HepG2 (cell line): ENCODE measurements around the gene NEDD8. TPM values are rescaled to one million over a fixed set of nuclear protein-coding genes. Genes with fewer than 3 reads are reported as not detected.

ENCODE experiments used
- CBX2 ChIP-seq, 2 experiments: fragments of 200-600 bp in 1 of 2; sonication (generic); formaldehyde crosslinking in 1 of 2; IDR thresholded peaks; 2 replicates each; pipeline versions ENCODE4 v1.7.0 to v1.8.1; 2018 to 2022; ENCODE audit warnings: low read depth in 2 of 2, low read length in 1 of 2, mild to moderate bottlenecking in 1 of 2, missing genetic modification reagents in 1 of 2
- GZF1 ChIP-seq: sonication (generic); formaldehyde crosslinking; IDR thresholded peaks from 2 replicates; pipeline ENCODE4 v1.5.1; 2020; ENCODE audit warnings: mild to moderate bottlenecking, missing genetic modification reagents
- IRF2 ChIP-seq: IDR thresholded peaks from 2 replicates; pipeline ENCODE4 v1.6.1; 2018; ENCODE audit warnings: missing genetic modification reagents, missing compliant biosample characterization
- JARID2 ChIP-seq: sonication (generic); formaldehyde crosslinking; IDR thresholded peaks from 2 replicates; pipeline ENCODE4 v1.8.1; 2023; ENCODE audit warnings: missing genetic modification reagents, inconsistent platforms; ENCODE audit not compliant: insufficient replicate concordance
- KAT7 ChIP-seq: IDR thresholded peaks from 2 replicates; pipeline ENCODE4 v1.6.1; 2018; ENCODE audit warnings: borderline replicate concordance, missing compliant biosample characterization
- NFKB2 ChIP-seq: sonication (generic); formaldehyde crosslinking; IDR thresholded peaks from 2 replicates; pipeline ENCODE4 v1.4.0; 2020; ENCODE audit warnings: missing genetic modification reagents, borderline replicate concordance
- RELA ChIP-seq: sonication (generic); formaldehyde crosslinking; IDR thresholded peaks from 2 replicates; pipeline ENCODE4 v1.4.0; 2020; ENCODE audit warnings: missing genetic modification reagents
- SIX4 ChIP-seq: sonication (generic); formaldehyde crosslinking; IDR thresholded peaks from 2 replicates; pipeline ENCODE4 v1.4.0; 2020; ENCODE audit warnings: missing genetic modification reagents
- SP5 ChIP-seq: IDR thresholded peaks from 2 replicates; pipeline ENCODE4 v1.6.1; 2016; ENCODE audit warnings: low read depth, borderline replicate concordance
- ZNF672 ChIP-seq: sonication (generic); formaldehyde crosslinking; IDR thresholded peaks from 2 replicates; pipeline ENCODE4 v1.8.1; 2022; ENCODE audit warnings: missing genetic modification reagents
- ZNF781 ChIP-seq: sonication (generic); formaldehyde crosslinking; IDR thresholded peaks from 2 replicates; pipeline ENCODE4 v1.5.1; 2020; ENCODE audit warnings: borderline replicate concordance, mild to moderate bottlenecking, missing genetic modification reagents; ENCODE audit errors: not compliant biosample characterization
- polyA plus RNA-seq, 8 experiments: library from polyadenylated mRNA; depleted of rRNA in 3 of 8; stranded (reverse) in 7 of 8; unstranded in 1 of 8; fragments of >200 nt; fragmentation: Illumina TruSeq in 4 of 8; extraction: Trizol in 4 of 8; gene quantifications; 2 replicates each; pipeline versions ENCODE4 v1.2.1 to v1.2.3, GENCODE V29; 2011 to 2016; ENCODE audit warnings: low read depth in 4 of 8, missing spikeins in 1 of 8, mixed read lengths in 1 of 8; ENCODE audit not compliant: insufficient read depth in 1 of 8
- total RNA-seq, 5 experiments: library from RNA; depleted of rRNA; stranded (reverse); fragments of >200 nt; fragmentation: Illumina TruSeq; extraction: Trizol; gene quantifications; 2 replicates each; pipeline ENCODE4 v1.2.3, GENCODE V29; 2016; ENCODE audit warnings: low read depth in 1 of 5
- TF ChIP-seq, protein P1 (sequence below): sonication (generic); formaldehyde crosslinking; IDR thresholded peaks from 2 replicates; pipeline ENCODE4 v1.5.1; 2020; ENCODE audit warnings: mild to moderate bottlenecking, moderate library complexity, missing genetic modification reagents
- TF ChIP-seq, protein P2 (sequence below): sonication (generic); formaldehyde crosslinking; IDR thresholded peaks from 2 replicates; pipeline ENCODE4 v1.4.0; 2020; ENCODE audit warnings: missing genetic modification reagents
- TF ChIP-seq, protein P3 (sequence below): sonication (generic); formaldehyde crosslinking; IDR thresholded peaks from 2 replicates; pipeline ENCODE4 v1.5.0; 2020; ENCODE audit warnings: missing genetic modification reagents, mild to moderate bottlenecking, borderline replicate concordance
- TF ChIP-seq, protein P4 (sequence below): sonication (generic); formaldehyde crosslinking; IDR thresholded peaks from 2 replicates; pipeline ENCODE4 v1.4.0; 2020; ENCODE audit warnings: mild to moderate bottlenecking, missing genetic modification reagents
- TF ChIP-seq, protein P5 (sequence below): sonication (generic); formaldehyde crosslinking; IDR thresholded peaks from 2 replicates; pipeline ENCODE4 v1.5.0; 2020; ENCODE audit warnings: mild to moderate bottlenecking, missing genetic modification reagents
- TF ChIP-seq, protein P6 (sequence below): IDR thresholded peaks from 2 replicates; pipeline ENCODE4 v1.6.1; 2012; ENCODE audit warnings: inconsistent platforms

Gene NEDD8
- total and polyA plus RNA-seq, 2 of the 13 experiments (the other 11 are each of a cell fraction or from before 2014, with no cell fraction given) = 535 to 713 TPM

DNA sequence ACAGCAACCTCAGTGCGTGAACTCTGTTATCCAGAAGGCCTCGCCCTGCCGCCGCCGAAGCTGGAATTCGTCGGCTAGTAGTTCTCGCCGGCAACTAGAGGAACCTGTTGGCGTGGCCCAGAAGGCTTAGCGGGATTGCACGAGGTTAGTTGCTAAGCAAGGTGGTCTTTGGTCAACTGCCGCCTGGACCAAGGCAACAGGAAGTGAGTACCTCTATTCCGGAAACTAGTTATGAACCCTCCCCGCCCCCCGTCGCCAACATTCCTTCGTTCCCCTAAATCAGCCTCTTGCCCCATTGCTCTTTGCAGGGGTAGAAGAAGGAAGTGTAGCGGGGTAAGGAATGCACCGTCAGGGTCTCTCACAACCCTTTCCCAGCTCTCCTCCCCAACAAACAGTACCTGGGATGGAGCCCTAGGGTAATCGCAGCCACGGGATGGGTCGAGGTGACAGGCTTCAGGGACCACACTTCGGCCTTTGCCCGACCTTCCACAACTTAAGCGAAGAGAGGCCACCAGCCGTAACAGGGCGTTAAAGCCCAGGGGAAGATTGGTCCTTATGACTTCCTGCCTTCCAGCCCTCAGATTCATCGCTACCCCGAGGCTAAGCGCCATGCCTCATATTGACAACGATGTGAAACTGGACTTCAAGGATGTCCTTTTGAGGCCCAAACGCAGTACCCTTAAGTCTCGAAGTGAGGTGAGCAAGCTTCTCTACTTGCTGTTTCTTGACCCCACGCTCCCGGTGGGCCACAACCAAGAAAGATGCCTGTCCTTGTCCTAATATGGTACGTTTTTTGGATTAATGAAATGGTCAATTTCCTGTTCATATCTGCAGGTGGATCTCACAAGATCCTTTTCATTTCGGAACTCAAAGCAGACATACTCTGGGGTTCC lies 724 bp upstream of the NEDD8 start, which contains the start of gene GMPR2 (continued):
- TF ChIP-seq ZNF781 (CRISPR knock-in tag) = peak; percentile 46
- peak; percentile 10; the same call in 1 of the 2 replicates for TF ChIP-seq SP5 (CRISPR knock-in tag)
- TF ChIP-seq, protein P1, sequence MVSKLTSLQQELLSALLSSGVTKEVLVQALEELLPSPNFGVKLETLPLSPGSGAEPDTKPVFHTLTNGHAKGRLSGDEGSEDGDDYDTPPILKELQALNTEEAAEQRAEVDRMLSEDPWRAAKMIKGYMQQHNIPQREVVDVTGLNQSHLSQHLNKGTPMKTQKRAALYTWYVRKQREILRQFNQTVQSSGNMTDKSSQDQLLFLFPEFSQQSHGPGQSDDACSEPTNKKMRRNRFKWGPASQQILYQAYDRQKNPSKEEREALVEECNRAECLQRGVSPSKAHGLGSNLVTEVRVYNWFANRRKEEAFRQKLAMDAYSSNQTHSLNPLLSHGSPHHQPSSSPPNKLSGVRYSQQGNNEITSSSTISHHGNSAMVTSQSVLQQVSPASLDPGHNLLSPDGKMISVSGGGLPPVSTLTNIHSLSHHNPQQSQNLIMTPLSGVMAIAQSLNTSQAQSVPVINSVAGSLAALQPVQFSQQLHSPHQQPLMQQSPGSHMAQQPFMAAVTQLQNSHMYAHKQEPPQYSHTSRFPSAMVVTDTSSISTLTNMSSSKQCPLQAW = peak; percentile 26
- TF ChIP-seq KAT7 = peak; percentile 73; the same call in 1 of the 2 replicates
- peak; percentile 62 for TF ChIP-seq GZF1 (CRISPR knock-in tag)
- TF ChIP-seq, protein P2, sequence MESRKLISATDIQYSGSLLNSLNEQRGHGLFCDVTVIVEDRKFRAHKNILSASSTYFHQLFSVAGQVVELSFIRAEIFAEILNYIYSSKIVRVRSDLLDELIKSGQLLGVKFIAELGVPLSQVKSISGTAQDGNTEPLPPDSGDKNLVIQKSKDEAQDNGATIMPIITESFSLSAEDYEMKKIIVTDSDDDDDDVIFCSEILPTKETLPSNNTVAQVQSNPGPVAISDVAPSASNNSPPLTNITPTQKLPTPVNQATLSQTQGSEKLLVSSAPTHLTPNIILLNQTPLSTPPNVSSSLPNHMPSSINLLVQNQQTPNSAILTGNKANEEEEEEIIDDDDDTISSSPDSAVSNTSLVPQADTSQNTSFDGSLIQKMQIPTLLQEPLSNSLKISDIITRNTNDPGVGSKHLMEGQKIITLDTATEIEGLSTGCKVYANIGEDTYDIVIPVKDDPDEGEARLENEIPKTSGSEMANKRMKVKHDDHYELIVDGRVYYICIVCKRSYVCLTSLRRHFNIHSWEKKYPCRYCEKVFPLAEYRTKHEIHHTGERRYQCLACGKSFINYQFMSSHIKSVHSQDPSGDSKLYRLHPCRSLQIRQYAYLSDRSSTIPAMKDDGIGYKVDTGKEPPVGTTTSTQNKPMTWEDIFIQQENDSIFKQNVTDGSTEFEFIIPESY = 0 out of 2 replicates have a peak, but pooled peaks have one; percentile 67
- no peak for TF ChIP-seq ZNF672
- TF ChIP-seq RELA = peak; percentile 24
- TF ChIP-seq, protein P3, sequence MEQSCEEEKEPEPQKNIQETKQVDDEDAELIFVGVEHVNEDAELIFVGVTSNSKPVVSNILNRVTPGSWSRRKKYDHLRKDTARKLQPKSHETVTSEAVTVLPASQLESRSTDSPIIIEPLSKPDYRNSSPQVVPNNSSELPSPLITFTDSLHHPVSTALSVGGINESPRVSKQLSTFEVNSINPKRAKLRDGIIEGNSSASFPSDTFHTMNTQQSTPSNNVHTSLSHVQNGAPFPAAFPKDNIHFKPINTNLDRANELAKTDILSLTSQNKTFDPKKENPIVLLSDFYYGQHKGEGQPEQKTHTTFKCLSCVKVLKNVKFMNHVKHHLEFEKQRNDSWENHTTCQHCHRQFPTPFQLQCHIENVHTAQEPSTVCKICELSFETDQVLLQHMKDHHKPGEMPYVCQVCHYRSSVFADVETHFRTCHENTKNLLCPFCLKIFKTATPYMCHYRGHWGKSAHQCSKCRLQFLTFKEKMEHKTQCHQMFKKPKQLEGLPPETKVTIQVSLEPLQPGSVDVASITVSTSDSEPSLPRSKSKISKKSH (CRISPR knock-in tag) = peak; percentile 83
- TF ChIP-seq, protein P4, sequence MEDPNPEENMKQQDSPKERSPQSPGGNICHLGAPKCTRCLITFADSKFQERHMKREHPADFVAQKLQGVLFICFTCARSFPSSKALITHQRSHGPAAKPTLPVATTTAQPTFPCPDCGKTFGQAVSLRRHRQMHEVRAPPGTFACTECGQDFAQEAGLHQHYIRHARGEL (CRISPR knock-in tag) = no peak; the same call in 1 of the 2 replicates
- peak; percentile 73 for TF ChIP-seq IRF2
- TF ChIP-seq JARID2 (CRISPR knock-in tag) = peak; percentile 79
- peak; percentile 32; the same call in 1 of the 2 replicates for TF ChIP-seq SIX4
- TF ChIP-seq, protein P5, sequence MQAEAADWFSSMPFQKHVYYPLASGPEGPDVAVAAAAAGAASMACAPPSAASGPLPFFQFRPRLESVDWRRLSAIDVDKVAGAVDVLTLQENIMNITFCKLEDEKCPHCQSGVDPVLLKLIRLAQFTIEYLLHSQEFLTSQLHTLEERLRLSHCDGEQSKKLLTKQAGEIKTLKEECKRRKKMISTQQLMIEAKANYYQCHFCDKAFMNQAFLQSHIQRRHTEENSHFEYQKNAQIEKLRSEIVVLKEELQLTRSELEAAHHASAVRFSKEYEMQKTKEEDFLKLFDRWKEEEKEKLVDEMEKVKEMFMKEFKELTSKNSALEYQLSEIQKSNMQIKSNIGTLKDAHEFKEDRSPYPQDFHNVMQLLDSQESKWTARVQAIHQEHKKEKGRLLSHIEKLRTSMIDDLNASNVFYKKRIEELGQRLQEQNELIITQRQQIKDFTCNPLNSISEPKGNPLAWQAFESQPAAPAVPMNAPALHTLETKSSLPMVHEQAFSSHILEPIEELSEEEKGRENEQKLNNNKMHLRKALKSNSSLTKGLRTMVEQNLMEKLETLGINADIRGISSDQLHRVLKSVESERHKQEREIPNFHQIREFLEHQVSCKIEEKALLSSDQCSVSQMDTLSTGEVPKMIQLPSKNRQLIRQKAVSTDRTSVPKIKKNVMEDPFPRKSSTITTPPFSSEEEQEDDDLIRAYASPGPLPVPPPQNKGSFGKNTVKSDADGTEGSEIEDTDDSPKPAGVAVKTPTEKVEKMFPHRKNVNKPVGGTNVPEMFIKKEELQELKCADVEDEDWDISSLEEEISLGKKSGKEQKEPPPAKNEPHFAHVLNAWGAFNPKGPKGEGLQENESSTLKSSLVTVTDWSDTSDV (CRISPR knock-in tag) = peak; percentile 41; the same call in 1 of the 2 replicates
- TF ChIP-seq CBX2 (IDR thresholded peaks at IDR 0.05; ENCODE audit: low read depth, low read length) = no peak
- no peak for TF ChIP-seq CBX2 (CRISPR knock-in tag; IDR thresholded peaks at IDR 0.05; ENCODE audit: low read depth)
- peak; percentile 95 for TF ChIP-seq NFKB2 (CRISPR knock-in tag)
- TF ChIP-seq, protein P6, sequence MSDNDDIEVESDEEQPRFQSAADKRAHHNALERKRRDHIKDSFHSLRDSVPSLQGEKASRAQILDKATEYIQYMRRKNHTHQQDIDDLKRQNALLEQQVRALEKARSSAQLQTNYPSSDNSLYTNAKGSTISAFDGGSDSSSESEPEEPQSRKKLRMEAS = no peak
